ENCODE data around the gene MYO10. TPM values are rescaled to one million over a fixed set of nuclear protein-coding genes. Genes with fewer than 3 reads are reported as not detected.
A peak's percentile ranks its signal among the peaks of the same experiment; 100 is the strongest.

The MYO10 gene
- total RNA-seq, 4 donors from 2014 or later, result 34.7 to 122 (median 71.2) TPM

DNA sequence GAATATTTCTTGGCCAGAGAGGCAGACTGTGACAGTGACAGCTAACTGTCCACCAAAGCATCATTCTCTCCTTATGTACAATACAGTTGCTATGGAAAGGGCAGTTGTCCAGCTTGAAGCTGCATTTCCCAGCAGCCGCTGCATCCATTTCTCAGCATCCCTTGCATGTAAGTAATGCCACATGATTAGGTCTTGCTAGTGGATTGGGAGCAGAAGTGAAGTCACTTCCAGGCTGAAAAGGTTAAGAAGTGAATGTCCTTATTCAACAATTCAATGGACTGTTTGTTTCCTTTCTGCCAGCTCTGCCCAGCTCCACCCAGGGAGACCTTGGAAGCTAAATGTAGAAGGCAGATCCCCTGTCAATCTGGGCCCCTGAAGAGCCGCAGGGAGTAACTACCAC, 293.2 kb downstream of the MYO10 start:
- no peak for DNase-seq
- H3K36me3 ChIP-seq, result no peaks in the 10 kb centered on the region
- H3K4me1 ChIP-seq, result no peaks in the 10 kb centered on the region
- no peak overlapping the region for H3K27ac ChIP-seq
- no peak overlapping the region for H3K4me3 ChIP-seq
- TF ChIP-seq CTCF (IDR thresholded peaks at IDR 0.05) (no peak), POLR2A (IDR thresholded peaks at IDR 0.05) (no peak)
- H3K27me3 ChIP-seq, result no peaks in the 10 kb centered on the region
- no peaks in the 10 kb centered on the region for H3K9me3 ChIP-seq

- H3K9me3 ChIP-seq, result no peaks in the 10 kb centered on the region
- H3K27me3 ChIP-seq, result no peaks in the 10 kb centered on the region
- H3K4me3 ChIP-seq, result no peak overlapping the region
- no peak overlapping the region for H3K27ac ChIP-seq
- DNase-seq, result no peak
- TF ChIP-seq CTCF (IDR thresholded peaks at IDR 0.05), result no peak
- no peak for TF ChIP-seq POLR2A (IDR thresholded peaks at IDR 0.05)
- H3K4me1 ChIP-seq, result no peaks in the 10 kb centered on the region
- no peaks in the 10 kb centered on the region for H3K36me3 ChIP-seq
These were observed 296.9 kb downstream of the MYO10 start for GRCh38 chr5:16639206-16639605.

GRCh38 chr5:16628376-16628775, 307.7 kb downstream of the MYO10 start:
- no peak for DNase-seq
- Histone ChIP-seq H3K36me3 (no peaks in the 10 kb centered on the region), H3K27me3 (no peaks in the 10 kb centered on the region), H3K4me3 (no peak overlapping the region), H3K27ac (no peak overlapping the region), H3K9me3 (no peaks in the 10 kb centered on the region), H3K4me1 (peaks cover 0 to 7% (median 0%) of the 10 kb centered on the region in 4 donors)
- TF ChIP-seq CTCF (IDR thresholded peaks at IDR 0.05) (no peak), POLR2A (IDR thresholded peaks at IDR 0.05) (no peak)

DNA sequence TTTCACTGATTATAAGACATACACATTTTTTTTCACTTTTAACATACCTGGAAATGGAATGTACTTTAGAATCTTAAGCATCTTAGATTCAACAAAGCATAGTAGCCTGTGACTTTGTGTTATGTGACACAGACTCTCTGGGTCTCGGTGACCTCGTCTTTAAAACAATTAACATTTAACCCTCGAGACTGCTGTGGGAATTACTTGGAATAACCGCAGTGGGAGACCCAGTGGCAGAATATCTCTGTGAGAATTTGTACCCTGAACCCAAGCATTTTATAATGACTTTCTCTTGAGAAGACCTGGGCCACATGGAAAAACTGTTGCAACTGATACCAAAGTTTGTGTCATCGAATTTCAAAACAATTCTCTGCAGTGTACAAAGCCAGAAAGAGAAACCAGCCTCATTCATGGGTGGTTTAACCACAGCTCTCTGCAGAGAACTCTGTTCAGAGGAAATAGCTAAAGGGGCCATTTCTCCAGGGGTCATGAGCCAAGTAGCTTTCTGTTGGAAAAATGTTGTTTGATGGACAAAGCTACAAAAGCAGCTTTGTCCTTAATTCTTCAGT, 309.3 kb downstream of the MYO10 start:
- DNase-seq, result no peak
- Histone ChIP-seq H3K27ac (peak overlapping the region in 1 of 4 donors; percentile 38), H3K27me3 (no peaks in the 10 kb centered on the region), H3K4me3 (no peak overlapping the region), H3K4me1 (peaks cover 0 to 7% (median 0%) of the 10 kb centered on the region in 4 donors), H3K36me3 (no peaks in the 10 kb centered on the region), H3K9me3 (no peaks in the 10 kb centered on the region)
- TF ChIP-seq POLR2A (IDR thresholded peaks at IDR 0.05) (no peak), CTCF (IDR thresholded peaks at IDR 0.05) (no peak)

DNA sequence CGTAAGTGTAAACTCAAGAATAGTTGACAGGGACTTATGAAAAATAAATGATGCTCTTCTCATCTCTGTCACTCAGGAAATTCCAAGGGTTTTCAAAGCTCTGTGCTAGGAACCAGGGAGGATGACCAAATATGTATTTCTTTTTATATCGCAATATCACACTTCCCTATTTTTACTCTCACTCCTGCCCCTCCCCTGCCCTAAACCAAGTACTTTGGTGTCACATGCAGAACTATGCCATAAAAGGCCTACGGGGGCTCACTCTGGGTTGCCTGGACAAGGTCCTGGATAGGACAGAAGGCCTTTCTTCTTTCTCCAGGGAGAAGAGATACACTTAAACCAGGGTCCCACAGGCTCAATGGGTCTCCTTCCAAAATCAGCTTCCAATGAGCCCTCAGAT, 311.0 kb downstream of the MYO10 start:
- H3K9me3 ChIP-seq, result no peaks in the 10 kb centered on the region
- no peak for DNase-seq
- H3K4me1 ChIP-seq, result peaks cover 0 to 7% (median 0%) of the 10 kb centered on the region in 4 donors
- no peaks in the 10 kb centered on the region for H3K36me3 ChIP-seq
- TF ChIP-seq POLR2A (IDR thresholded peaks at IDR 0.05), result no peak
- TF ChIP-seq CTCF (IDR thresholded peaks at IDR 0.05), result no peak
- no peak overlapping the region for H3K27ac ChIP-seq
- H3K27me3 ChIP-seq, result no peaks in the 10 kb centered on the region
- H3K4me3 ChIP-seq, result no peak overlapping the region

- no peak for DNase-seq
- Histone ChIP-seq H3K36me3 (no peaks in the 10 kb centered on the region), H3K4me1 (peaks cover 0 to 9% (median 2%) of the 10 kb centered on the region in 4 donors), H3K27ac (no peak overlapping the region), H3K9me3 (no peaks in the 10 kb centered on the region), H3K4me3 (no peak overlapping the region), H3K27me3 (no peaks in the 10 kb centered on the region)
- TF ChIP-seq POLR2A (IDR thresholded peaks at IDR 0.05) (no peak), CTCF (IDR thresholded peaks at IDR 0.05) (no peak)
These were observed 317.0 kb downstream of the MYO10 start for GRCh38 chr5:16619136-16619535.

Data from Peyer's patch (tissue), 4 donors.